HG03064 (cell line): ENCODE results near the gene MARF1.
"Not testable (repeated sequence)": the region's sequence is repeated elsewhere in the genome, so short reads cannot be mapped to it uniquely, and the experiment has no call there.

Source experiments
- ATAC-seq: cut with Tn5 transposase; IDR thresholded peaks from one replicate; pipeline ENCODE4 v1.9.1; 2021; ENCODE audit warnings: low read depth; ENCODE audit not compliant: unreplicated experiment

MARF1 gene

DNA sequence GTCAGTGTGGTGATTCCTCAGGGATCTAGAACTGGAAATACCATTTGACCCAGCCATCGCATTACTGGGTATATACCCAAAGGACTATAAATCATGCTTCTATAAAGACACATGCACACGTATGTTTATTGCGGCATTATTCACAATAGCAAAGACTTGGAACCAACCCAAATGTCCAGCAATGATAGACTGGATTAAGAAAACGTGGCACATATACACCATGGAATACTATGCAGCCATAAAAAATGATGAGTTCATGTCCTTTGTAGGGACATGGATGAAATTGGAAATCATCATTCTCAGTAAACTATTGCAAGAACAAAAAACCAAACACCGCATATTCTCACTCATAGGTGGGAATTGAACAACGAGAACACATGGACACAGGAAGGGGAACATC, 12.6 kb upstream of the MARF1 start:
- not testable (repeated sequence) for ATAC-seq

DNA sequence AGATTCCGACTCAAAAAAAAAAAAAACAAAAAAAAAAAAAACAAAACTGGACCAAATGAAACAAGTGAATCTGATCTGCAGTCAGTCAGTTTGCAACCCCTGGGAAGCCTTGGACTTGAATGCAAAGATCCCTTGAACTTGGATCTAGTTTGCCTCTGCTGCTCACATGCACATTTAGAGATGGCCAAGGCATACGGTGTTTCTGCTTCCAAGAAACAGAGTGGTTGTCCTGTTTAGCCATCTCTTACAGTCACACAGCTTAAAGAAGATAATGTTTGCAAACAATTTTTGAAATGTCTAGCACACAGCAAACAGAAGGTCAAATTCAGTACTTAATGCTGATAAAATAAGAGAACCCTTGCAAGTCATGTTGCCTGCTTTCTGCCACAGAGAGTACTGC, 11.6 kb upstream of the MARF1 start:
- ATAC-seq = no peak

DNA sequence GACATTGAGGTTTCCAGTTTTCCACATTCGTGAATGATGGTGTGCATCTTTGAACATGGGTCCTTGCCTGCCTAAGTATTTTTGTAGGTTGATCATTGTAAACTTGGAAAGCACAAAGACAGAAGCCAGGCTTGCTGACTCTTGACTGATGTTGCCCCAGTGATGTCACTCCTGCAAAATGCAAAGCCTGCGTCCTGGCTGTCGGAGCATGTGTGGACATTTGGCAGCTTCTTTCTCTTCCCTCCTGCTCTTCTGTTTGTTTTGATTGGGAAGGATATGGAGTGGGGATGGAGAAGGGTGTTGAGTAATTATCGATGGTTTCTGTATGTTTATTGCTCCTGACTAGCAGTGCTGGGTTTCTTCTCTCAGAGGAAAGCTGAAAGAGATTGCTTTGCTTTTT, 10.3 kb upstream of the MARF1 start:
- no peak for ATAC-seq

- ATAC-seq = no peak
Measured at GRCh38 chr16:15652293-15653001, 9.5 kb upstream of the MARF1 start.

DNA sequence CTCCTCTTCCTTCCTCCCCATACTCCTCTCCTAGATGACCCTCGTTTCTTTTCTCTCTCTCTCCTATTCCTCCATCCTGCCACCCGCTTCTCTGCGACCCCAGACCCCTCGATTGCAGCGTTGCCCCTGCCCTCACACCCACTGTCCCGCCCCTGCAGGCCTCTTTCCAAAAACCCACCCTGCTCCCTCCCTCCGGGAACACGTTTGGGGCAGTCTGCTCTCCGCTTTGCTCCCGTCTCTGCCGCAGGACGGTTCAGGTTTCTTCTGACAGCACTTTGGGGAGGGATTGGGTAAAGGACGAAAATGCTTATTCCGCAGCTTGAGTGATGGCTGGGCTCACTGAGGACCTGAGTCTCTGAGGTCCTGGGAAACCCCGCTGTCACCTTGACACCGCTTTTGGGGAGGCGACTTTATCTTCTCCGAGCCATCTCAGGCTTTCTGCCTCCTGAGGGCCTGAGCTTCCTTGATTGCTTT, 7.8 kb upstream of the MARF1 start:
- ATAC-seq = peak; percentile 13

DNA sequence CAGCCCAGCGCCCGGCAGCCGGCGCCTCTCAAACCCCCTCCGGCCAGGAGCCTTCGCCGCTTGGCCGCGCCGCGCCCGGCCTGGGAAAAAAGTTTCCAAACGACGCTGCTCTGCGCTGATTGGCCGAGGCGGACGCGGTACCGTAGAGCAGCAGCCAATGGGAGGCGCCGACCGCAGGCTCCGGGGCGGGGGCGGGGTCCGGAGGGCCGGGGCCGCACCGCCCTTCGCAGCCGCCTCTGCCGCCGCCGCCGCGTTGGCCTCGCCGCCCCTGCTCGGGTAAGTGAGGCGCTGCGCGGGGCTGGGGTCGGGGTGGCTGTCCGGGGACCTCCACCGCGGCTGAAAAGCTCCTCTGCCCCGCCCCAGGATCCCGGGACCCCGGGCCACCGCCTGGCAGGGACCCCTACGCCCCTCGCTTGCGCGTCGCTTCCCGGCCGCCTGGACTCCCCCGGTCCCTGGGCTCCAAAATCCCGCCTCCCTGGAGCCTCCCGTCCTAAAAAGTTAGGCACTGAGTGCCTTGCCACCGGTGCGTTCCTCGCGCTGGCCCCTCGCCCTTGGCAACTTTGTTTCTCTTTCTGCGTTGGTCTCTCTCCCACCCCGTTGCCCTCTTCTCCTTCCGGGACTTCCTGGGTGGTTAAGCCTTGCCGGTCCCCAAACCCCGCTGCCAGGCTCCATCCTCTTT, 7.2 kb upstream of the MARF1 start, which contains the start of gene NDE1:
Gene NDE1, plus strand, starts transcription at position 227 of the 679 bp plus-strand sequence. CDS start 14,534 bp downstream, outside the sequence.
- ATAC-seq = peak; percentile 63

DNA sequence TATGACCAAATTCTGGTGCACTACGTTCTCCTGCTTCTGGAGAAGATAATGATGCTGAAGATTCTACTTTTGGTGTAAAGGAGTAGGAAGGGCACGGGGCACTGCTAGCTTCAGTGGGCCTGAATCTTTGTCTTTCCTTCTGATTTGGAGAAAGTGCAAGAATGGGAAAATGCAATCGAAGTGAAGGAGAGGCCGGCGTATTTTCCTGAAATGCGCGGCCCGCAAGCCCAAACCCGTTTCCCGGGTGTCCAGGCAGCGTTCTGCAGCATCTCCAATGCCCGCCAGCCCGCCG, 6.7 kb upstream of the MARF1 start:
- peak; percentile 2 for ATAC-seq

GRCh38 chr16:15649311-15649710, 6.4 kb upstream of the MARF1 start:
- not testable (repeated sequence) for ATAC-seq

- ATAC-seq = no peak
Measured at GRCh38 chr16:15648135-15648730, 5.3 kb upstream of the MARF1 start.

- no peak for ATAC-seq
Measured at GRCh38 chr16:15647294-15648014, 4.5 kb upstream of the MARF1 start.

GRCh38 chr16:15646557-15647293, 3.8 kb upstream of the MARF1 start:
- ATAC-seq = not testable (repeated sequence)

DNA sequence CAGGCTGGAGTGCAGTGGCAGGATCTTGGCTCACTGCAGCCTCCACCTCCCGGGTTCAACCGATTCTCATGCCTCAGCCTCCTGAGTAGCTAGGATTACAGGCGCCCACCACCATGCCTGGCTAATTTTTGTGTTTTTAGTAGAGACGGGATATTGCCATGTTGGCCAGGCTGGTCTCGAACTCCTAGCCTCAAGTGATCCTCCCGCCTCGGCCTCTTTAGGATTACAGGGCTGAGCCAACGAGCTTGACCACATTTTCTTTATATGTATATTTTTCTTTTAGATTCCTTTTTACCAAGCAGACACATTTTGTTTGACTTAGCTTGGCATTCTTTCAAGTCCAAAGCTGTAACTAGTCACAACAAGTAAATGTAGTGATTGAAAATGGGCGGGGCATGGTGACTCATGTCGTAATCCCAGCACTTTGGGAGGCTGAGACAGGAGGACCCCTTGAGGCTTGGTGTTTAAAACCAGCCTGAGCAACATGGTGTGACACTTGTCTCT, 2.1 kb upstream of the MARF1 start:
- ATAC-seq = not testable (repeated sequence)

DNA sequence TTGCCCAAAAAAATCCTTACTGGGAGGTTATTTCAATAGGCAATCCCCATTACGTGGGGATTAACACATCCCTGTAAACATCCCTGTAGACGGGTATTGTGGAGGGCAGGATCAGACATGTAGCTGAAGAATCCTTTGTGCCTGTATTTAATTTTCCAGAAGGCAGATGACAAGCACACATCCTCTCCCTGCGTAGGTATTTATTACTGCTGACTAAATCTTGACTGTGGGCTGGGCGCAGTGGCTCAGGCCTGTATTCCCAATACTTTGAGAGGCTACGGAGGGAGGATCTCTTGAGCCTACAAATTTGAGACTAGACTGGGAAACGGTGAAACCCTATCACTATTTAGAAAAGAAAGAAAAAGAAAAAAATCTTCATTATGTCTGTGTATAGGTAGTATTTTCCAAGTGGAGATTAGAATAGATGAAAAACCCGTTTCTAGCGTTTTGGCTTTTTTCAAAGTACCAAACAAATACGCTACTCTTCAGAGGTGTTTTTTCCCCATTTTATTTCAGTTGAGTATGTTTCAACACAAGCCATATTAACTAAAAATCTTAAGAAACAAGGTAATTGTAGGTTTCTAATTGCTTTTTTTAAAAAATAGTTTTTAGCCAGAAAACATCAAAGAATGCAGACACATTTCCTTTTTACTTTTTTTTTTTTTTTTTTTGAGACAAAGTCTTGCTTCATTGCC, 1.5 kb upstream of the MARF1 start:
- no peak for ATAC-seq

- ATAC-seq = no peak
Measured at GRCh38 chr16:15643946-15644250, 944 bp upstream of the MARF1 start.

GRCh38 chr16:15642557-15643047, 352 bp downstream of the MARF1 start:
- ATAC-seq = peak; percentile 57

- ATAC-seq = no peak
Measured at GRCh38 chr16:15641753-15642556, 999 bp downstream of the MARF1 start.

- no peak for ATAC-seq
Measured at GRCh38 chr16:15640966-15641365, 2.0 kb downstream of the MARF1 start.

GRCh38 chr16:15639061-15639568, 3.8 kb downstream of the MARF1 start:
- ATAC-seq = no peak
